ENCODE measurements around the gene SLC1A4. TPM values are rescaled to one million over a fixed set of nuclear protein-coding genes. Genes with fewer than 3 reads are reported as not detected.

The SLC1A4 gene
- total RNA-seq (1 to 10 TPM; 1.7 to 8.0 TPM), total RNA-seq (10.5 to 134 reads per million in 2 donors)

- peaks cover 36% of the 10 kb centered on the region for H3K4me1 Mint-ChIP-seq
- H3K27ac Mint-ChIP-seq, result peak within 1 kb of the TSS; percentile 45
- peak within 1 kb of the TSS; percentile 95 for H3K4me3 Mint-ChIP-seq
- DNase-seq, result peak; percentile 40 to 73 (median 70)
- no peaks in the 10 kb centered on the region for H3K9me3 ChIP-seq (ENCODE audit: control insufficient read depth, low read length, poor library complexity, severe bottlenecking)
- H3K27me3 Mint-ChIP-seq, result no peaks in the 10 kb centered on the region
- ATAC-seq, result peak; percentile 84
- no peaks in the 10 kb centered on the region for H3K36me3 Mint-ChIP-seq (ENCODE audit: low read depth)
These were observed at the start of gene SLC1A4 for GRCh38 chr2:64989126-64989981. SLC1A4 (plus strand) TSS chr2:64989399; CDS start chr2:64989644, 245 bp downstream.

- Mint-ChIP-seq H3K4me1 (peaks cover 29% of the 10 kb centered on the region), H3K4me3 (no peak overlapping the region), H3K27ac (no peak overlapping the region), H3K27me3 (peaks cover 20% of the 10 kb centered on the region), H3K36me3 (ENCODE audit: low read depth) (peaks cover 5% of the 10 kb centered on the region)
- ATAC-seq, result no peak
- no peaks in the 10 kb centered on the region for H3K9me3 ChIP-seq (ENCODE audit: control insufficient read depth, low read length, poor library complexity, severe bottlenecking)
- no peak for DNase-seq
These were observed 48.1 kb upstream of the SLC1A4 start for GRCh38 chr2:64941143-64941542.

GRCh38 chr2:64941801-64942200 lies 47.4 kb upstream of the SLC1A4 start:
- Mint-ChIP-seq H3K4me3 (no peak overlapping the region), H3K4me1 (peaks cover 35% of the 10 kb centered on the region), H3K27me3 (peaks cover 20% of the 10 kb centered on the region), H3K36me3 (ENCODE audit: low read depth) (peaks cover 5% of the 10 kb centered on the region), H3K27ac (no peak overlapping the region)
- H3K9me3 ChIP-seq (ENCODE audit: control insufficient read depth, low read length, poor library complexity, severe bottlenecking), result no peaks in the 10 kb centered on the region
- DNase-seq (no peak), ATAC-seq (no peak)

DNA sequence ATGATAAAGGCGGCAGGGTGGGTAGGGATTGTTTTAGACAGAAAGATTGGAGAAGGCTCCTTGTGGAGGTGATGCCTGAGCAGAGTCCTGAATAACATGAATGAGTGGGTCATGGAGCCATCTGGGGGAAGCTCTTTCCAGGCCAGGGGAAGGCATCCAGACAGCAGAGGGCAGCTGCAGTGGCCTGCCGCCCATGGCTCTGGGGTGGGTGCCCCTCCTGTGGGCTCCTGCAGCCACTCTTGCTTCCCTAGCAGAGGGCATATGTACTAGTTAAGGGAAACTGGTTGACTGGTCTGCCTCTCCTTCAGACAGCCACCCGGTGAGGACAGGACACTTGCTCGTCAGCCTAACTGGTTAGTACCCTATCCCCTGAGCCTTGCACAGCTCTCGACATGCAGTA lies 46.5 kb upstream of the SLC1A4 start:
- H3K36me3 Mint-ChIP-seq (ENCODE audit: low read depth), result peaks cover 5% of the 10 kb centered on the region
- ATAC-seq (no peak), DNase-seq (no peak)
- H3K4me1 Mint-ChIP-seq, result peaks cover 44% of the 10 kb centered on the region
- no peak overlapping the region for H3K27ac Mint-ChIP-seq
- H3K27me3 Mint-ChIP-seq, result peaks cover 20% of the 10 kb centered on the region
- no peaks in the 10 kb centered on the region for H3K9me3 ChIP-seq (ENCODE audit: control insufficient read depth, low read length, poor library complexity, severe bottlenecking)
- no peak overlapping the region for H3K4me3 Mint-ChIP-seq

DNA sequence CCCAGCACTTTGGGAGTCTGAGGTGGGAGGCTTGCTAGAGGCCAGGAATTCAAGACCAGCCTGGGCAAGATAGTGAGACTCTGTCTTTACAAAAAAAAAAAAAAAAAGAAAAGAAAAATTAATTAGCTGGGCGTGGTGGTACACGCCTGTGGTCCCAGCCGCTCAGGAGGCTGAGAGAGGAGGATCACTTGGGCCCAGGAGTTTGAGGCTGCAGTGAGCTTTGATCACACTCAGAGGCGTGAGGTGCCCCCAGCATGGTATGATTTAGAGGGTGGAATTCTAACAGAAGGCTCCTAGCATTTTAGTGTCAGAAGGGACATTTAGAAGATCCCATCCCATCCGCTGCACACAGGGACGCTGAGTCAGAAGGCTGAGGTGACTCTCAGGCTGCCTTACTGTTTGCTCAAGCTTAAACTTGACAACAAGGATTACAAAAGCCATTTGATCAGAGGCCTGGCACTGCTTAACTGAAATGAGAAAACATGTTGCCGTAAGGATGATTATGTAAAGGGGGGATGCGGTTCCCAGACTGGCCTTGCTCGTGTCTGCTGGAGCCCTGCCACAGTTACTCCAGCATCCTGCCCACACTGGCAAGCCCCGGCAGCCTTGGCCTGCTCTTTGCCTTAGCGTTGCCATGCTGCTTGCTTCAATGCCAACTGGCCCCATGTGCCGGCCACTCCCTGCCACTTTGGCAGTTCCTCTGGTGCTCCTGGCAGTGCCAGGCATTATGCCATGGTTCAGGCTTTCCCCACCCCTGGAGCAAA lies 45.6 kb upstream of the SLC1A4 start:
- DNase-seq (no peak), ATAC-seq (no peak)
- H3K9me3 ChIP-seq (ENCODE audit: control insufficient read depth, low read length, poor library complexity, severe bottlenecking), result no peaks in the 10 kb centered on the region
- Mint-ChIP-seq H3K27ac (no peak overlapping the region), H3K4me1 (peaks cover 45% of the 10 kb centered on the region), H3K36me3 (ENCODE audit: low read depth) (peaks cover 4% of the 10 kb centered on the region), H3K27me3 (peaks cover 18% of the 10 kb centered on the region), H3K4me3 (no peak overlapping the region)

GRCh38 chr2:64944484-64944883 lies 44.7 kb upstream of the SLC1A4 start:
- Mint-ChIP-seq H3K36me3 (ENCODE audit: low read depth) (peaks cover 2% of the 10 kb centered on the region), H3K27me3 (peaks cover 9% of the 10 kb centered on the region), H3K27ac (peak overlapping the region; percentile 92), H3K4me3 (no peak overlapping the region), H3K4me1 (peaks cover 38% of the 10 kb centered on the region)
- H3K9me3 ChIP-seq (ENCODE audit: control insufficient read depth, low read length, poor library complexity, severe bottlenecking), result no peaks in the 10 kb centered on the region
- ATAC-seq (no peak), DNase-seq (no peak)

DNA sequence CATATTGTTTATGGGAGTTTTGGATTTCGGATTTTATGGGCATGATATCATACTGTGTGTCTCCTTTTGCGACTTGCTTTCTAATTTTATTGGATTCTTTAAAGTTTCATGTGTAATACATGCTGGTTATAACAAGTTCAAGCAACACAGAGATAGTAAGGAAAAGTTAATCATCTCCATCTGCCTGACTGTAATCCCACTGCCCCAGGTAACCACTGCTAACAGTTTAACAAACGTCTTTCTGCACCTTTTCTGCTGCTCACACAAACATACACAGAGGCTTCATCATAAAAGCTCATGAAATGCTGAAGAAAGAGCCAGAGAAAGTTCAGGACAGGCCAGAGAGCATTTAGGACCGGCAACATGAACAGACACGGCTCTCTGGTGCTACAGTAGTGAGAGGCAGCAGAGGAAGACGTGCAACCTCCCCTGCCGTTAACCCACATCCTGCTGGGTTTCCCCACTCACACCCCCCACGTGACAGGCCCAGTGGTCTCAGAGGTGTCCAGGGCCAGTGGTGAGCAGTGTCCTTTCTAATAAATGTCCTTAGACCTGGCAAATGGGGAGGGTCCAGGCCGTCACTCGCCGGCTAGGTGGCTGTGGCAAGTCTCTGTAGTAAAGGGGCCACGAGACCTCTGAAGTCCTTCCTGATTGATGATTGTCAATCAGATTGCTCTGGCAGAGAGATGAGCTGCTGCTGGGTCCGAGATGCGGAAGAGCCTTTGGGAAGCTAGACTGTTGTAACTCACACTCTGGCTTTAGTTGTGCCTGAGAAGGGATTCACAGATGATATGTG lies 43.0 kb upstream of the SLC1A4 start:
- H3K4me1 Mint-ChIP-seq, result peaks cover 34% of the 10 kb centered on the region
- H3K36me3 Mint-ChIP-seq (ENCODE audit: low read depth), result peaks cover 2% of the 10 kb centered on the region
- H3K9me3 ChIP-seq (ENCODE audit: control insufficient read depth, low read length, poor library complexity, severe bottlenecking), result no peaks in the 10 kb centered on the region
- DNase-seq, result peak in 2 of 3 donors; percentile 8 to 16
- H3K27me3 Mint-ChIP-seq, result peaks cover 5% of the 10 kb centered on the region
- H3K4me3 Mint-ChIP-seq, result peak overlapping the region; percentile 85
- peak overlapping the region; percentile 92 for H3K27ac Mint-ChIP-seq
- peak; percentile 92 for ATAC-seq

- no peak for DNase-seq
- Mint-ChIP-seq H3K36me3 (ENCODE audit: low read depth) (peaks cover 2% of the 10 kb centered on the region), H3K4me1 (peaks cover 33% of the 10 kb centered on the region), H3K27ac (peak overlapping the region; percentile 92), H3K27me3 (peaks cover 4% of the 10 kb centered on the region), H3K4me3 (peak overlapping the region; percentile 85)
- no peaks in the 10 kb centered on the region for H3K9me3 ChIP-seq (ENCODE audit: control insufficient read depth, low read length, poor library complexity, severe bottlenecking)
- ATAC-seq, result no peak
These were observed 42.4 kb upstream of the SLC1A4 start for GRCh38 chr2:64946769-64947247.

DNA sequence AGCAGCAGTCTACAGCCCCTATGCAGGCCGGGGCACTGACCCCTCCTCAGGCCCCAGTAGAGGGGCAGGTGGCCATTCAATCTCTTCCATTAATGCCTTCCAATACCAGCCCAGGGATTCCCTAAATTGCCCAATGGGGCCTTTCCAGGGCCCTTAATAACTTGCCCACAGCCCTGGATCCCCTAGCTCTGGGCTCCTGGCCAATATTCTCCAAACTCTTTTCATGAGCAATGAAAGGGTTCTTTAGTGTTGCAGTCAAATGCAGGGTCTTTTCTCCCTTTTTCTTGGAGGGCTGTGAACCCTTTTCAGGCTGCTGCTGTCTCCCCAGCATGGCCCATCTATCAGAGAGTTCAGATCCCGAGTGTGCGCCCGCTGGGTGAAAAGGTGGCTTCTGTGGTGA lies 41.3 kb upstream of the SLC1A4 start:
- H3K9me3 ChIP-seq (ENCODE audit: control insufficient read depth, low read length, poor library complexity, severe bottlenecking), result no peaks in the 10 kb centered on the region
- no peak for ATAC-seq
- no peaks in the 10 kb centered on the region for H3K36me3 Mint-ChIP-seq (ENCODE audit: low read depth)
- H3K27ac Mint-ChIP-seq, result no peak overlapping the region
- no peak overlapping the region for H3K4me3 Mint-ChIP-seq
- H3K27me3 Mint-ChIP-seq, result no peaks in the 10 kb centered on the region
- DNase-seq, result no peak
- peaks cover 28% of the 10 kb centered on the region for H3K4me1 Mint-ChIP-seq

DNA sequence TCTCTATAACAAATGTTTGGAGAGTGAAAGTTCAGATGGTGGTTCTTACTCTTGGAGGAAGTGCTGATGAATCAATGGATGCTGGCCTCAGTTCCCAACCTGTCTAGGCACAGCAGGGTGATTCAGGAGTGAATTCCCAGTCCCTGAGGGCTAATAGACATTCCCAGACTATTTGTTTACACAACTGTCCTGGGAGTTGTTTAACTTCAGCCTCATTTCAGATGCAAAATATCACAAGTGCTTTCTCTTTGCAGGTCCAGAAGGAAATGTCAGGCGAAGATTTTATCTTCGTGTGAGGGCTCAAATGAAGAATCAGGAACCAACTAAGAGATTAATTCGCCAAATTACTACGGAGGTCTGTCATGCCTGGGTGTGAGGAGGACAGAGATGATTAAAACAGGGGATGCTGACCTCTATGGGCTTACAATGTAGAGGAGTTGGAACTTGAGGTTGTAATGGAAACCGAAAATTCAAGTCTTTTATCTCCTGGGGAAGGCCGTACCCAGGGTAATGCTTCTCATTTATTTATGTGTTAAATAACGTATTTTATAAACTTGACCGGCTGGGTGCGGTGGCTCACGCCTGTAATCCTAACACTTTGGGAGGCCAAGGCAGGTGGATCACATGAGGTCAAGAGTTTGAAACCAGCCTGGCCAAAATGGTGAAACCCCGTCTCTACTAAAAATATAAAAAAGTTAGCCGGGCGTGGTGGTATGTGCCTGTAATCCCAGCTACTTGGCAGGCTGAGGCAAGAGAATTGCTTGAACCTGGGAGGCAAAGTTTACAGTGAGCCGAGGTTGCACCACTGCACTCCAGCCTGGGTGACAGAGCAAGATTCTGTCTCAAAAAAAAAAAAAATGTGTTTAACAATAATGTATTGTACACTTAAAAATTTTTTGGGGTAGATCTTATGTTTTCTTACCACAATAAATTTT lies 38.7 kb upstream of the SLC1A4 start:
- peaks cover 24% of the 10 kb centered on the region for H3K4me1 Mint-ChIP-seq

GRCh38 chr2:64951306-64951953 lies 37.8 kb upstream of the SLC1A4 start:
- Mint-ChIP-seq H3K4me1 (peaks cover 15% of the 10 kb centered on the region), H3K4me3 (no peak overlapping the region)
- ATAC-seq, result no peak

More for the DNA sequence above, 38.7 kb upstream of the SLC1A4 start:
- no peak for ATAC-seq
- H3K9me3 ChIP-seq (ENCODE audit: control insufficient read depth, low read length, poor library complexity, severe bottlenecking), result no peaks in the 10 kb centered on the region
- no peak for DNase-seq
- no peak overlapping the region for H3K4me3 Mint-ChIP-seq
- no peaks in the 10 kb centered on the region for H3K27me3 Mint-ChIP-seq
- H3K27ac Mint-ChIP-seq, result no peak overlapping the region
- H3K36me3 Mint-ChIP-seq (ENCODE audit: low read depth), result no peaks in the 10 kb centered on the region

DNA sequence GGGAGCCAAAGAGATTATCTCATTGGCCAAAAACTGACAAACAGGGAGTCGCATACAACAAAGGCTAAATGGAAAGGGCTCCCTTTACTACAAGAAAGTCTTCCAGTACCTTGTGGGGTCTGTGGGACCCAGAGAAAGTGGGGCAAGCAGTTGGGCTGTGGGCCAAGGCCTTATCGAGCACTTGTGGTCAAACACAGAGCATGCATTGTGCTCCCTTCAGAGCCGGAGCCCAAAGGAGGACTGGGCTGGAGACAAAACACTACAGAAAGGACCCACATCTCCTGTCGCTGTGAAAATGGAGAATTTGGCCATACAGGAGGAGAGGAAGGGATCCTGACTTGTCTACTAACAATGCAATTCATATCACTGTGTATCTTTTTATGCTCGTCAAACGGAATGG lies 37.1 kb upstream of the SLC1A4 start:
- H3K9me3 ChIP-seq (ENCODE audit: control insufficient read depth, low read length, poor library complexity, severe bottlenecking), result no peaks in the 10 kb centered on the region
- DNase-seq, result no peak
- H3K36me3 Mint-ChIP-seq (ENCODE audit: low read depth), result no peaks in the 10 kb centered on the region
- peaks cover 8% of the 10 kb centered on the region for H3K4me1 Mint-ChIP-seq
- no peaks in the 10 kb centered on the region for H3K27me3 Mint-ChIP-seq
- H3K4me3 Mint-ChIP-seq, result no peak overlapping the region
- no peak for ATAC-seq
- H3K27ac Mint-ChIP-seq, result no peak overlapping the region

More at GRCh38 chr2:64951306-64951953, 37.8 kb upstream of the SLC1A4 start:
- Mint-ChIP-seq H3K27ac (no peak overlapping the region), H3K36me3 (ENCODE audit: low read depth) (no peaks in the 10 kb centered on the region), H3K27me3 (no peaks in the 10 kb centered on the region)
- no peaks in the 10 kb centered on the region for H3K9me3 ChIP-seq (ENCODE audit: control insufficient read depth, low read length, poor library complexity, severe bottlenecking)
- DNase-seq, result no peak

Data from T-helper 17 cell (primary cell).